Erythroblast (primary cell): ENCODE results near the gene PDLIM5.

Experiments
- GATA1 ChIP-seq: IDR thresholded peaks from 2 replicates; pipeline ENCODE4 v1.6.1; 2011; ENCODE audit warnings: low read depth, mild to moderate bottlenecking, control low read depth, low read length, moderate library complexity
- POLR2A ChIP-seq: IDR thresholded peaks from 2 replicates; pipeline ENCODE4 v1.6.1; 2011; ENCODE audit warnings: mild to moderate bottlenecking, low read length

DNA sequence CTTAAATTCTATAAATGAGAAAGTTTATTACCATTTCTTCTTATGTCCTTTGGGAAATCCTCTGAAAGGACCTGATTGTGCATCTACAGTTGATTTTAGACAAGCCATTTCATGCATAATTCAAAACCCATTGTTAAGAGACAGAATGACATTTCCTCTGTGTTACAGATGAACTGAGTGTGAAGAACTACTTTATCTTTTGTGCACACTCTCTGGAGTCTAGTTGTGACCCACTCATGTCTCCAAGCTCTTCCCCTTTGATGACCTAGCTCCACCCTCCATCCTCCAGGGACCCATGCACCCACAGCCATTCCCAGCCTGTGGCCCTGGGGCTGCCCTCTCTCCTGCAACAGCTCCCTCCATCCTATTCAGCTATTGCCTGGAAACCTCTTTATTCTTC is 248.6 kb downstream of the PDLIM5 start:
- TF ChIP-seq POLR2A (no peak), GATA1 (no peak)
